NCI-H2196 (cell line): ENCODE results near the gene MLYCD.
"Not testable (repeated sequence)": the region's sequence is repeated elsewhere in the genome, so short reads cannot be mapped to it uniquely, and the experiment has no call there.

Experiments used
- DNase-seq: peaks from one replicate; lab custom pipeline; 2025; ENCODE audit not compliant: unreplicated experiment; lab: John Stamatoyannopoulos, UW

MLYCD gene

GRCh38 chr16:83939266-83939855, 40.4 kb downstream of the MLYCD start:
- no peak for DNase-seq

- DNase-seq: no peak
Observed at GRCh38 chr16:83940119-83940518, 41.2 kb downstream of the MLYCD start.

GRCh38 chr16:83940630-83941378, 41.9 kb downstream of the MLYCD start:
- no peak for DNase-seq

GRCh38 chr16:83941546-83941945, 42.6 kb downstream of the MLYCD start:
- not testable (repeated sequence) for DNase-seq

- DNase-seq: no peak
Observed at GRCh38 chr16:83942074-83942473, 43.2 kb downstream of the MLYCD start.

- DNase-seq: no peak
Observed at GRCh38 chr16:83942815-83943515, 44.0 kb downstream of the MLYCD start.

GRCh38 chr16:83943516-83944050, 44.7 kb downstream of the MLYCD start:
- DNase-seq: no peak

GRCh38 chr16:83945587-83945986, 46.7 kb downstream of the MLYCD start:
- no peak for DNase-seq

GRCh38 chr16:83946154-83946780, 47.4 kb downstream of the MLYCD start:
- DNase-seq: no peak

- no peak for DNase-seq
Observed at GRCh38 chr16:83946781-83947566, 48.1 kb downstream of the MLYCD start.

- no peak for DNase-seq
Observed at GRCh38 chr16:83947642-83948234, 48.8 kb downstream of the MLYCD start.

- DNase-seq: no peak
Observed at GRCh38 chr16:83948914-83949723, 50.2 kb downstream of the MLYCD start.

GRCh38 chr16:83949724-83950001, 50.7 kb downstream of the MLYCD start:
- no peak for DNase-seq

- DNase-seq: not testable (repeated sequence)
Observed at GRCh38 chr16:83950862-83951399, 52.0 kb downstream of the MLYCD start.

GRCh38 chr16:83951544-83951943, 52.6 kb downstream of the MLYCD start:
- no peak for DNase-seq

- no peak for DNase-seq
Observed at GRCh38 chr16:83952587-83952939, 53.6 kb downstream of the MLYCD start.

GRCh38 chr16:83952940-83953795, 54.3 kb downstream of the MLYCD start, which contains the start of gene OSGIN1:
Gene OSGIN1 (plus strand): TSS chr16:83953240. CDS start chr16:83957672, 4,432 bp downstream.
- DNase-seq: peak; percentile 70

GRCh38 chr16:83953796-83954576, 55.1 kb downstream of the MLYCD start:
- no peak for DNase-seq
